GM18873 (cell line): Measurements from ENCODE around the gene WNT16.

Experiments
- ATAC-seq: cut with Tn5 transposase; IDR thresholded peaks from one replicate; pipeline ENCODE4 v1.9.1; 2021; ENCODE audit warnings: mild to moderate bottlenecking, moderate library complexity, moderate number of reproducible peaks; ENCODE audit not compliant: unreplicated experiment, low FRiP score

WNT16 gene

GRCh38 chr7:121385800-121386179 is 57.0 kb downstream of the WNT16 start:
- peak; percentile 94 for ATAC-seq

- ATAC-seq: no peak
Measured at GRCh38 chr7:121388950-121389349, 60.1 kb downstream of the WNT16 start.

- no peak for ATAC-seq
Measured at GRCh38 chr7:121390109-121390508, 61.3 kb downstream of the WNT16 start.

- ATAC-seq: no peak
Measured at GRCh38 chr7:121390617-121391016, 61.8 kb downstream of the WNT16 start.
